ENCODE data around the gene SLC34A3. TPM values are rescaled to one million over a fixed set of nuclear protein-coding genes. Genes with fewer than 3 reads are reported as not detected.
"Not testable (repeated sequence)": the region's sequence is repeated elsewhere in the genome, so short reads cannot be mapped to it uniquely, and the experiment has no call there.

The SLC34A3 gene
- total RNA-seq, 2 donors from 2014 or later: 0.12 TPM; not detected in 1

DNA sequence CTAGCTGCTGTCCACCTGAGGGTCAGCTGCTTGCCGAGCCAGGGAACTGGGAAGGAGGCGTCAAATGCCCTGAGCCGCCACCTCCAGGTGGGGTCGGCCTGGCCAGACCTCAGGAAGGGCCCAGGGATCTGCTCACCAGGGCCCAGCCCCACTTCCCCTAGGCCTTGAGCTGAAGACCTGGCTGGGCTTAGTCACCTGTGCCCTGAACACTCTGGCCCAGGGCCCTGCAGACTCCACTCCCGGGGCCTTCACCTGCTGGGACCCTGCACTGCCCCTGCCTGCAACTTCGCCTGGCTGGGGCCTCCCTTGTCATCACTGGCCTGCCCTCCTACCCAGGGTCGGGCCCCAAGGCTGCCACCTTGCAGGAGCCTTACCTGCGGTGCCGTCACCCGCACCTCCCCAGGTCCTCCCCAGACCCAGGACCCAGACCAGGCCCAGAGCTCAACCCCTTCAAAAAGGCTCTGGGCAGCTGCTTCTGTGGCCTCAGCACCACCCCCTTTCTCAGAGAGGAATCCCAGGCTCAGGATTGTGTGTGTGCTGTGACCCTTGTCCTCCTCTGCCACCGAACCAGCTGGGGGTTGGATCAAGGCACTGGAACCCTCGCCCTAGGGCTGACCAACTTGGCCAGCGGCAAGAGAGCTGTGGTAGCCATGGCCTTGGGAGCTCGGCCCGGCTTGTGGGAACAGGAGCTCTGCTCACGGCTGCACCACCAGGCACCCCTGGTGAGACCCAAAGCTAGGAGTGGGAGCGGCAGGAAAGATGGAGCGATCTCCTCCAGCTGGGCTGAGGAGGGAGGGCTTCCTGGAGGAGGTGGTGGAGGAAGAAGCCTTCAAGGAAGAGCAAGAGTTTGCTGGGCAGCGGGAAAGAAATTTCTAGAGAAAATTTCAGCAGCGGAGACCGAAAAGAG lies 23.3 kb downstream of the SLC34A3 start:
- Mint-ChIP-seq H3K36me3 (peaks cover 0 to 16% of the 10 kb centered on the region in 2 donors), H3K27ac (peak overlapping the region; percentile 84 to 85), H3K9me3 (no peaks in the 10 kb centered on the region)
- ATAC-seq (no peak), DNase-seq (ENCODE audit: low spot score in 2 of 2) (no peak)

DNA sequence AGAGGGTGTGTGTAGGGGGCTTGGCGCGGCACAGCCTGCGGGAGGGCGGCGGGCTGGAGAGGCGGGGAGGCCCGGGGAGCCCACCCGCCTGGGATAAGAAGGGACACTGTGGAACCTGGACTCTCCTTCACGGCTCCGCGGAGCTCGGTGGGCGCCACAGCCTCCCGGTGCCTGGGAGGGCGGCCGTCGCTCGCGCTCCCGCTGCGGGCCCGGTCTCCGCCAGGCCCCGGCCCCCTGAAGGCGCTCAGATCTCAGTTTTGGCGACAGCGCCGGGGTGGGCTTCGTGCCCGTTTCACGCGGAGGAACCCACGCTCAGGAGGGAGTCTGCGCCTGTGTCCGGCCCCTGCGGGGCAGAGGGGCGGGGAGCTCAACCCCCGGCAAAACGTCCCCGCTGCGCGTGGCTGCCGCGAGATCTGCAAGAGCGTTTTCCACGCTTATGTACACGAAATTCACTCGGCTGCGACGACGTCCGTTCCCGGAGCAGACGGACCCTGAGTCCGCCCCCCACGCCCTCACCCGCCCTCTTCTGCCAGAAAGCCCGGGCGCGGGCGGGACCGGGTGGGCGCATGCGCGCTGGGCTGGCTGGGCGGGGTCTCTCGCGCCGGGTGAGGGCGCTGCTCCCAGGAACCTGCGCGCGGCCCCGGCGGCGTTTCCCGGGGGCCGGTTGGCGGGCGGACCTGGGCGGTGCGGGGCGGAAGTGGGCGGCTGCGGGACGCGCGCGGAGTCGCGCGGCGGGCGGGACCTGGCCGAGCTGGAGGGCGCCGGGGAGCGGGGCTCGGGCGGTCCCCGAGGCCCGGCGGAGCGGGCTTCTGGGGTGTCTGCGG lies 24.1 kb downstream of the SLC34A3 start, which contains the start of gene NELFB:
NELFB (plus strand) TSS at position 704 of the 824 bp plus-strand sequence.
- Mint-ChIP-seq H3K9me3 (no peaks in the 10 kb centered on the region), H3K36me3 (peaks cover 0 to 16% of the 10 kb centered on the region in 2 donors), H3K27ac (peak within 1 kb of the TSS; percentile 84 to 85)
- ATAC-seq (peak; percentile 81 to 90), DNase-seq (ENCODE audit: low spot score in 2 of 2) (peak; percentile 97 to 100)

DNA sequence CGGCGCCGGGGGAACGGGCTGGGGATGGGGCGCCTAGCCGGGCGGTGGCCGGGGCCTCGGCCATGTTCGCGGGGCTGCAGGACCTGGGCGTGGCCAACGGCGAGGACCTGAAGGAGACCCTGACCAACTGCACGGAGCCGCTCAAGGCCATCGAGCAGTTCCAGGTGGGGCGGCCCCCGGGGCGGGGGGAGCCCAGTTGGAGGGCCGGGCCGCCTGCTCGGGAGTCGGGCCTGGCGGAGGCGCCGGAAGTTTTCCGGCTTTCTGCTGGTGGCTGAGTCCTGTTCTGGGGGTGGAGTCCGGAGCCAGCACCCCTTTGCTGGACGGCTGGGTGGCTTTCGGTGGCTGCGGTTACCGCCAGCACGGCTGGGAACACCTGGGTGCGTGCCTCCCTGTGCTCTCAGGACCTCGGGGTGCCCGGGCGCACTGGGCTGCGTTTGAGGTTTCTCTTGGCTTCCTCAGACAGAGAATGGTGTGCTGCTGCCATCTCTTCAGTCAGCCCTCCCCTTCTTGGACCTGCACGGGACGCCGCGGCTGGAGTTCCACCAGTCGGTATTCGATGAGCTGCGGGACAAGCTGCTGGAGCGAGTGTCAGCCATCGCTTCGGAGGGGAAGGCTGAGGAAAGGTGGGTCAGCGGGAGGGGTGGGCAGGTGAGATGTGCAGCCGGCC lies 24.9 kb downstream of the SLC34A3 start:
- ATAC-seq (peak; percentile 31 to 67), DNase-seq (ENCODE audit: low spot score in 2 of 2) (no peak)
- no peaks in the 10 kb centered on the region for H3K9me3 Mint-ChIP-seq
- peaks cover 0 to 16% of the 10 kb centered on the region in 2 donors for H3K36me3 Mint-ChIP-seq
- H3K27ac Mint-ChIP-seq: peak overlapping the region in 1 of 2 donors; percentile 77

DNA sequence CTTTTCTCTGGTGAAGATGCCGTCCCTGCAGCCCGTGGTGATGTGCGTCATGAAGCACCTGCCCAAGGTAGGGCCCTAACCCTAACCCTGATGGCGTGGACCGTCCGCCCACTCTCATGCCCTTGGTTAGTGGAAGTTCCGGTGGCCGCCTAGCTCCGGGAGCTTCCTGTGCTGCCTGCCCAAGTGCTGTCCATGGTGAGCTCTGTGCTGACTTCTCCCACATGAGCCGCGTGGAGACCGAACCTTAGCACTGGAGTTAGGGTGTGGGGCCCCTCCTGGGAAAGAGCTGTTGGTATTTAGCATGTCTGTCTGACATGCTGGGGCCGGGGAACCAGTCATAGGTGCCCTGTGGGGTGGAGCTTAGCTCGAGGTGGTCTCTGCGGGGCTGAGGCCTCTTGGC lies 25.7 kb downstream of the SLC34A3 start:
- H3K9me3 Mint-ChIP-seq: no peaks in the 10 kb centered on the region
- ATAC-seq (no peak), DNase-seq (ENCODE audit: low spot score in 2 of 2) (no peak)
- no peak overlapping the region for H3K27ac Mint-ChIP-seq
- peaks cover 0 to 16% of the 10 kb centered on the region in 2 donors for H3K36me3 Mint-ChIP-seq

DNA sequence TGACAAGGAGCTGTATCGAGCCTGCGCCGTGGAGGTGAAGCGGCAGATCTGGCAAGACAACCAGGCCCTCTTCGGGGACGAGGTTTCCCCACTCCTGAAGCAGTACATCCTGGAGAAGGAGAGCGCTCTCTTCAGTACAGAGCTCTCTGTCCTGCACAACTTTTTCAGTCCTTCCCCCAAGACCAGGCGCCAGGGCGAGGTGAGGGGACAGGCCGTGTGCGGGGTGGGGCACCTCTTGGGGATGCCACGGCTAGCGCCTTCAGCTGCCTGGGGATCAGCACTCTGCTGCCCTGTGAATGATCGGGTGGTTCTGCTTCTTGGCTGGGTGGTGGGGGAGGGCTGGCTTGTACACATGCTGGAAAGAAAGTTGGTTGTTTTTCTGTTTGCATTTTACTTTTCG lies 26.2 kb downstream of the SLC34A3 start:
- ATAC-seq: no peak

DNA sequence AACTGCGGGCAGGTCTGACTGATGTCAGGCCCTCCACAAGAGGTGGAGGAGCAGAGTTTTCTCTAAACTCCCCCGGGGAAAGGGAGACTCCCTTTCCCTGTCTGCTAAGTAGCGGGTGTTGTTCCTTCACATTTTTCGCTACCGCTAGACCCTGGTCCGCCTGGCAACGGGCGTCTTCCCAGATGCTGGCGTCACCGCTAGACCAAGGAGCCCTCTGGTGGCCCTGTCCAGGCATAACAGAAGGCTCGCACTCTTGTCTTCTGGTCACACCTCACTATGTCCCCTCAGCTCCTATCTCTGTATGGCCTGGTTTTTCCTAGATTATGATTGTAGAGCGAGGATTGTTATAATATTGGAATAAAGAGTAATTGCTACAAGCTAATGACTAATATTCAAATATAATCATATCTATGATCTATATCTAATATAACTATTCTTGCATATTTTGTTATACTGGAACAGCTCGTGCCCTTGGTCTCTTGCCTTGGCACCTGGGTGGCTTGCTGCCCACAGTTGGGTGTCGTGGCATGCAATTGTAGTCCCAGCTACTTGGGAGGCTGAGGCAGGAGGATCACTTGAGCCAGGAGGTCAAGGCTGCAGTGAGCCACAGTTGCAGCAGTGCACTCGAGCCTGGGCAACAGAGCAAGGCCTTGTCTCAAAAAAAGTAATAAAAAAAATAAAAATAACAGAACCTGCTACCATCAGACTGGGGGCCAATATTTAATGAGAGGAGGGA lies 31.6 kb downstream of the SLC34A3 start:
- H3K9me3 Mint-ChIP-seq; H3K27ac Mint-ChIP-seq; ATAC-seq; H3K36me3 Mint-ChIP-seq; DNase-seq (ENCODE audit: low spot score in 2 of 2): not testable (repeated sequence)

More for the DNA sequence above, 26.2 kb downstream of the SLC34A3 start:
- no peaks in the 10 kb centered on the region for H3K9me3 Mint-ChIP-seq
- H3K36me3 Mint-ChIP-seq: peaks cover 0 to 16% of the 10 kb centered on the region in 2 donors
- DNase-seq (ENCODE audit: low spot score in 2 of 2): no peak
- H3K27ac Mint-ChIP-seq: no peak overlapping the region

DNA sequence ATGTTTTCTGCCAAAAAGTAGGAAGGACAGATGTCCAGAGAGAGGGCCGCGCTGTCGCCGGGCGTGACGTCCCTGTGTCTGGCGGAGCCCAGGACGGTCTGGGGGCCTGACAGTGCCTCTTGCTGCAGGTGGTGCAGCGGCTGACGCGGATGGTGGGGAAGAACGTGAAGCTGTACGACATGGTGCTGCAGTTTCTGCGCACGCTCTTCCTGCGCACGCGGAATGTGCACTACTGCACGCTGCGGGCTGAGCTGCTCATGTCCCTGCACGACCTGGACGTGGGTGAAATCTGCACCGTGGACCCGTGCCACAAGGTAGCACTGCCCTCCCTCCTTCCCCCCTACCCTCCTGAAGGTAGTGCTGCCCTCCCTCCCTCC lies 32.2 kb downstream of the SLC34A3 start:
- Mint-ChIP-seq H3K27ac (no peak overlapping the region), H3K36me3 (no peaks in the 10 kb centered on the region), H3K9me3 (no peaks in the 10 kb centered on the region)
- ATAC-seq: no peak
- DNase-seq (ENCODE audit: low spot score in 2 of 2): no peak

DNA sequence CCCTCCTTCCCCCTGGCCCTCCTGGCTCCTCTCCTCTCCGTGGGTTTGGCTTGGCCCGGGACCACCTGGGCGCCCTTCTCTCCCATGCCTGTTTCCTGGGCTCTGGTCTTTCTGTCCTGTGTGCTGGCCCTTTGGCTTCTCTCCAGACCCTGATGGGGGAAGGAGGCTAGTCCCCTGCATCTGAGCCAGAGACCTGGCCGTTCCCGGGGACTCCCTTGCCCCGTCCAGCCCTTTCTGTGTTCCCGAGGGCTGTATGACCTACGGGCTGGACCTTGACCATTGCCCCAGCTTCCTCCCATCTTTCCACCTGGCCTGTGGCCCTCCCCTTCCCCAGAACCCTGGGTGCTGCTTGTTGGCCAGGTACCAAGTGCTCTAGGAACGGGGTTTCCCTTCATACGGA lies 32.8 kb downstream of the SLC34A3 start:
- peaks cover 0 to 3% of the 10 kb centered on the region in 2 donors for H3K36me3 Mint-ChIP-seq
- DNase-seq (ENCODE audit: low spot score in 2 of 2) (no peak), ATAC-seq (no peak)
- no peak overlapping the region for H3K27ac Mint-ChIP-seq
- no peaks in the 10 kb centered on the region for H3K9me3 Mint-ChIP-seq

DNA sequence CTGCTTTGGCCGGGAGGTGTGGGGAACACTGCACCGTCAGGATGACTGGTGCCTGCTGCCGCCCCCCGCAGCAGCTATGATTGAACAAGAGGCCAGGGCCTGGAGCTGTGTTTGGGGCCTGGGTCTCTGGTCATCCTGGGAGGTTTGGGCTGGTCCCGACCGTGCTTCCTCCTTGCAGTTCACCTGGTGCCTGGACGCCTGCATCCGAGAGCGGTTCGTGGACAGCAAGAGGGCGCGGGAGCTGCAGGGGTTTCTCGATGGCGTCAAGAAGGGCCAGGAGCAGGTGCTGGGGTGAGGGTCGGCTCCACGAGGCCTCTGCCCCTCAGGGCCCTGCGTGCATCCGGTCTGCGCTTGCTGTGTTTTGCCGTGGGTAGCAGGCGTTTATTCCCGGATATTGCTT lies 33.4 kb downstream of the SLC34A3 start:
- DNase-seq (ENCODE audit: low spot score in 2 of 2) (no peak), ATAC-seq (no peak)
- peaks cover 0 to 7% of the 10 kb centered on the region in 2 donors for H3K36me3 Mint-ChIP-seq
- no peaks in the 10 kb centered on the region for H3K9me3 Mint-ChIP-seq
- H3K27ac Mint-ChIP-seq: no peak overlapping the region

DNA sequence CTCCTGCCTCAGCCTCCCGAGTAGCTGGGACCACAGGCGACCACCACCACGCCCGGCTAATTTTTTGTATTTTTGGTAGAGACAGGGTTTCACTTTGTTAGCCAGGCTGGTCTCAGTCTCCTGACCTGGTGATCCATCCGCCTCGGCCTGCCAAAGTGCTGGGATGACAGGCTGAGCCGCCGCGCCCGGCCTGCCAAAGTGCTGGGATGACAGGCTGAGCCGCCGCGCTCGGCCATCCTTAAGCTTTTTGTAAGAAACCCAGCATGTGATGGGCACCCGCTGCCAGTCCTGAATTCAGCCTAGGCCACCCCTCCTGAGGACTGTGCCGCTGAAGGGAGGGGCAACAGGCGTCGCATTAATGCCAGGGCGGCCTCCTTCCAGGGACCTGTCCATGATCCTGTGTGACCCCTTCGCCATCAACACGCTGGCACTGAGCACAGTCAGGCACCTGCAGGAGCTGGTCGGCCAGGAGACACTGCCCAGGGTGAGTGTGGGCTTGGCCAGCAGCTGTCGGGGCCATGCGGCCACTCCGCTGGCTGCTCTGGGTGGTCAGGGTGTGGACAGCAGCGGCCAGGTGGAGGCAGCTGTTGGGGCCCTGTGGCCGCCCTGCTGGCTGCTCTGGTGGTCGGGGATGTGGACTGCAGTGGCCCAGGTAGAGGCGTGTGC lies 34.9 kb downstream of the SLC34A3 start:
- no peaks in the 10 kb centered on the region for H3K9me3 Mint-ChIP-seq
- DNase-seq (ENCODE audit: low spot score in 2 of 2) (no peak), ATAC-seq (no peak)
- peaks cover 0 to 14% of the 10 kb centered on the region in 2 donors for H3K36me3 Mint-ChIP-seq
- no peak overlapping the region for H3K27ac Mint-ChIP-seq

DNA sequence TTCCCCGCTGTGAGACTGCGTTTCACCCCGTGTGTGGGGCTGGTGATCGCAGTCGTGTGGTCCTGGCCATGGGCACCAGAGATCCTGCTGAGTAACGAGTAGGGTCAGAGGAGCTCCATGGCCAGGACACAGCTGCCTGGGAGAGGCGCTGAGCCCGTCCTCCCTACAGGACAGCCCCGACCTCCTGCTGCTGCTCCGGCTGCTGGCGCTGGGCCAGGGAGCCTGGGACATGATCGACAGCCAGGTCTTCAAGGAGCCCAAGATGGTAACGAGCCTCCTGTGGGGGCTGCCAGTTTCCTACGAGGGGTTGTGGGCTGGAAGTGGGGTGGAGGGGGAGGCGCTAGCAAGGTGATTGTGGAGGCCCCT lies 35.4 kb downstream of the SLC34A3 start:
- H3K9me3 Mint-ChIP-seq: no peaks in the 10 kb centered on the region
- ATAC-seq (no peak), DNase-seq (ENCODE audit: low spot score in 2 of 2) (no peak)
- H3K36me3 Mint-ChIP-seq: peaks cover 0 to 14% of the 10 kb centered on the region in 2 donors
- H3K27ac Mint-ChIP-seq: no peak overlapping the region

DNA sequence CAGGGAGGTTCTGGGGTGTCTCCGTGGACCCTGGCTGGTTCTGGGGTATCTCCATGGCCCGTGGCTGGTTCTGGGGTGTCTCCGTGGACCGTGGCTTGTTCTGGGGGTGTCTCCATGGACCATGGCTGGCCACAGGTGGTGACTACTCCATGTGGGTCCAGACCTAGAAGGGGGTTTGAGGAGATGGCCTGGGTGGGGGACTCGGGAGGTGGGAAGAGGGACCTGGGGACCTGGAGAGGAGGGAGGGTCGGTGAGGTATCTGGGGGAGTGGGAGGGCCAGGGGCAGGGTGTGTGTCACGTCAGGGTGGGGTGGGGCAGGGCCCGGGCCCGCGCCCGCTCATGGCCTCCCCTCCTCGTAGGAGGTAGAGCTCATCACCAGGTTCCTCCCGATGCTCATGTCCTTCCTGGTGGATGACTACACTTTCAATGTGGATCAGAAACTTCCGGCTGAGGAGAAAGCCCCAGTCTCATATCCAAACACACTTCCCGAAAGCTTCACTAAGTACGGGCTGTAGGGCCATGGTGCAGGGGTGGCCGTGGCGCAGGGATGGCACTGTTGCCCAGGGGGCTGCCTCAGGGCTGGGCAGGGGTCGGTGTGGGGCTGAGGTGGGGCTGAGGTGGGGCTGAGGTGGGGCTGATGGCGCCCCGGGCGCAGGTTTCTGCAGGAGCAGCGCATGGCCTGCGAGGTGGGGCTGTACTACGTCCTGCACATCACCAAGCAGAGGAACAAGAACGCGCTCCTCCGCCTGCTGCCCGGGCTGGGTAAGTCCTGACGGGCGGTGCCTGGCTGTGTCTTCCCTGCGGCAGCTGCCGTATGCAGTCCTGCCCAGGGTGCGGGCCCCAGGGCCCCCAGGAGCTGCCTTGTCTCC lies 36.1 kb downstream of the SLC34A3 start:
- peaks cover 0 to 14% of the 10 kb centered on the region in 2 donors for H3K36me3 Mint-ChIP-seq
- ATAC-seq: no peak

DNA sequence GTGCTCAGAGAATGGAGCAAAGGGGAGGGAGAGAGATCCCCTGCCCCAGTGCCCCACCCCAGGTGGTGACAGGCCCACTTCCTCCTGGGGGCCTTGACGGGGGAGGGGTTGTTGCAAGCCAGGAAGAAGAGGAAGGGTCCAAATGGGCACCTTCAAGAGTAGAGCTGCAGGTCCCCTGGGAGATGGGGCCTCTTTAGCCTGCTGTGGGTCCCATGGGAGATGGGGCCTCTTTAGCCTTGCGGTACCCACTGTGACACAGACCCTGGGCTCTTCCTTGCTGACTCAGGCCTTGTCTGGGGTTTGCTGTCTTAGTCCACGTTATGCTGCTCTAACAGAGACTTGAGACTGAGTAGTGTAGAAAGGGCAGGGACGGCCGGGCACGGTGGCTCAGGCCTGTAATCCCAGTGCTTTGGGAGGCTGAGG lies 37.2 kb downstream of the SLC34A3 start:
- ATAC-seq (no peak), DNase-seq (ENCODE audit: low spot score in 2 of 2) (no peak)
- Mint-ChIP-seq H3K27ac (no peak overlapping the region), H3K9me3 (no peaks in the 10 kb centered on the region), H3K36me3 (peaks cover 0 to 14% of the 10 kb centered on the region in 2 donors)

More for the DNA sequence above, 36.1 kb downstream of the SLC34A3 start:
- Mint-ChIP-seq H3K9me3 (no peaks in the 10 kb centered on the region), H3K27ac (no peak overlapping the region)
- no peak for DNase-seq (ENCODE audit: low spot score in 2 of 2)

DNA sequence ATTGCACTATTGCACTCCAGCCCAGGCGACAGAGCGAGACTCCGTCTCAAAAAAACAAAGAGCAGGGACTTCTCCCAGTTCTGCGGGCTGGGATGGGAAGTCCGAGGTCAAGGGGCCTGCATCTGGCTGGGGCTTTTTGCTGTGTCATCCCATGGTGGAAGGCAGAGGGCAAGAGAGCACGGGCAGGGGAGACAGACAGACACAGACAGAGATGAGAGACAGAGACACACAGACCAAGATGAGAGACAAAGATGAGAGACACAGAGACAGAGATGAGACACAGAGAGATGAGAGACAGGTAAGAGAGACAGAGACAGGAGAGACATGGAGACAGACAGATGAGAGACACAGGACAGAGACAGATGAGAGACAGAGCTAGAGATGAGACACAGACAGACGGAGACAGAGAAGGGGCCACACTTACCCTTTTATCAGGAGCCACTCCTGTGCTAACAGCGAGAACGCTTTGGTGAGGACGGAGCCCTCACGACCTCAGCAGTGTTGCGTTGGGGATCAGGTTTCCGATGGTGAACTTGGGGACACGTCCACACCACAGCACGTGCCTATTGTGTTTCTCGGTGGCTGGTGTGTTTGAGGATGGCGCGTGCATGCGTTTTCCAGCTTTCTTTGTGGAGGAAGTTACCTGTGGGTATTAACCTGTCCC lies 38.0 kb downstream of the SLC34A3 start:
- DNase-seq (ENCODE audit: low spot score in 2 of 2) (no peak), ATAC-seq (no peak)
- peak overlapping the region in 1 of 2 donors; percentile 1 for H3K27ac Mint-ChIP-seq
- H3K36me3 Mint-ChIP-seq: peaks cover 0 to 14% of the 10 kb centered on the region in 2 donors
- H3K9me3 Mint-ChIP-seq: no peaks in the 10 kb centered on the region
